K562 (cell line): ENCODE data around the gene COQ9. TPM values are rescaled to one million over a fixed set of nuclear protein-coding genes. Genes with fewer than 3 reads are reported as not detected.

ENCODE experiments used
- FOXJ2 ChIP-seq: fragments of 200-800 bp; sonication (Bioruptor generic); IDR thresholded peaks from 2 replicates; pipeline ENCODE4 v1.6.1; 2016; ENCODE audit warnings: missing genetic modification characterization, missing compliant biosample characterization
- HNRNPH1 ChIP-seq: fragments of 200-400 bp; formaldehyde crosslinking; optimal IDR thresholded peaks from 2 replicates; pipeline ENCODE3; 2017; ENCODE audit warnings: low read depth, mild to moderate bottlenecking, low read length, moderate library complexity
- KAT7 ChIP-seq: sonication (generic); formaldehyde crosslinking; IDR thresholded peaks from 2 replicates; pipeline ENCODE4 v1.8.0; 2022; ENCODE audit warnings: missing genetic modification reagents, mild to moderate bottlenecking, borderline replicate concordance
- NR2C1 ChIP-seq, 2 experiments: fragments of 450-650 bp; IDR thresholded peaks; 2 replicates each; pipeline ENCODE4 v1.6.1; 2017; ENCODE audit warnings: mild to moderate bottlenecking in 2 of 2, antibody characterized with exemption in 1 of 2, inconsistent platforms in 1 of 2, missing compliant biosample characterization in 1 of 2, missing genetic modification characterization in 1 of 2
- POLR2G ChIP-seq: fragments of 200-400 bp; formaldehyde crosslinking; IDR thresholded peaks from 2 replicates; pipeline ENCODE4 v1.6.1; 2017; ENCODE audit warnings: low read depth, mild to moderate bottlenecking, antibody characterized with exemption, low read length, moderate library complexity
- PPARD ChIP-seq: fragments of 250-450 bp; sonication (Bioruptor Pico); IDR thresholded peaks from 2 replicates; pipeline ENCODE4 v1.8.0; 2022; ENCODE audit warnings: inconsistent platforms, mild to moderate bottlenecking, moderate library complexity
- ZNF324 ChIP-seq: fragments of 250-450 bp; sonication (Bioruptor Pico); IDR thresholded peaks from 2 replicates; pipeline ENCODE4 v1.4.0; 2020; ENCODE audit warnings: mild to moderate bottlenecking
- ZNF780A ChIP-seq: fragments of 250-450 bp; sonication (Bioruptor Pico); IDR thresholded peaks from 2 replicates; pipeline ENCODE4 v1.5.0; 2021; ENCODE audit warnings: mild to moderate bottlenecking
- polyA plus RNA-seq, 8 experiments: library from polyadenylated mRNA; depleted of rRNA in 4 of 8; stranded (reverse) in 5 of 8; unstranded in 3 of 8; fragments of >200 nt; fragmentation: Nextera tagmentation in 2 of 8; fragmentation: Illumina TruSeq in 1 of 8; extraction: Ambion mirVana in 2 of 8; extraction: Trizol in 1 of 8; gene quantifications; 2 replicates each; pipeline versions ENCODE4 v1.2.1 to v1.2.3, GENCODE V29; 2011 to 2014; ENCODE audit warnings: inconsistent platforms in 1 of 8, missing spikeins in 1 of 8
- total RNA-seq, 7 experiments: library from RNA; depleted of rRNA in 6 of 7; stranded (reverse); fragments of >200 nt in 6 of 7; fragmentation: Illumina TruSeq in 2 of 7; extraction: Trizol in 2 of 7; gene quantifications; 2 replicates each; pipeline versions ENCODE4 v1.2.1 to v1.2.3, GENCODE V29; 2011 to 2021; ENCODE audit warnings: low replicate concordance in 1 of 7
- TF ChIP-seq, protein P1 (sequence below): fragments of 200-800 bp; sonication (Bioruptor generic); IDR thresholded peaks from 2 replicates; pipeline ENCODE4 v1.6.1; 2017; ENCODE audit warnings: missing genetic modification characterization, missing compliant biosample characterization
- TF ChIP-seq, protein P2 (sequence below): sonication (generic); formaldehyde crosslinking; IDR thresholded peaks from 2 replicates; pipeline ENCODE4 v1.8.0; 2023; ENCODE audit warnings: missing genetic modification reagents, mild to moderate bottlenecking, borderline replicate concordance
- TF ChIP-seq, protein P3 (sequence below): fragments of 250-450 bp; sonication (Bioruptor Pico); IDR thresholded peaks from 2 replicates; pipeline ENCODE4 v1.5.1; 2021; ENCODE audit warnings: mild to moderate bottlenecking
- TF ChIP-seq, protein P4 (sequence below): IDR thresholded peaks from 3 replicates; pipeline ENCODE4 v1.6.1; 2011; ENCODE audit warnings: borderline replicate concordance, mild to moderate bottlenecking, moderate library complexity; ENCODE audit not compliant: insufficient read length; ENCODE audit errors: extremely low read depth

COQ9 gene
- total and polyA plus RNA-seq, 9 of the 15 experiments (the other 6 are each of a cell fraction or from before 2014, with no cell fraction given), result 35.0 to 139 (median 71.4) TPM

DNA sequence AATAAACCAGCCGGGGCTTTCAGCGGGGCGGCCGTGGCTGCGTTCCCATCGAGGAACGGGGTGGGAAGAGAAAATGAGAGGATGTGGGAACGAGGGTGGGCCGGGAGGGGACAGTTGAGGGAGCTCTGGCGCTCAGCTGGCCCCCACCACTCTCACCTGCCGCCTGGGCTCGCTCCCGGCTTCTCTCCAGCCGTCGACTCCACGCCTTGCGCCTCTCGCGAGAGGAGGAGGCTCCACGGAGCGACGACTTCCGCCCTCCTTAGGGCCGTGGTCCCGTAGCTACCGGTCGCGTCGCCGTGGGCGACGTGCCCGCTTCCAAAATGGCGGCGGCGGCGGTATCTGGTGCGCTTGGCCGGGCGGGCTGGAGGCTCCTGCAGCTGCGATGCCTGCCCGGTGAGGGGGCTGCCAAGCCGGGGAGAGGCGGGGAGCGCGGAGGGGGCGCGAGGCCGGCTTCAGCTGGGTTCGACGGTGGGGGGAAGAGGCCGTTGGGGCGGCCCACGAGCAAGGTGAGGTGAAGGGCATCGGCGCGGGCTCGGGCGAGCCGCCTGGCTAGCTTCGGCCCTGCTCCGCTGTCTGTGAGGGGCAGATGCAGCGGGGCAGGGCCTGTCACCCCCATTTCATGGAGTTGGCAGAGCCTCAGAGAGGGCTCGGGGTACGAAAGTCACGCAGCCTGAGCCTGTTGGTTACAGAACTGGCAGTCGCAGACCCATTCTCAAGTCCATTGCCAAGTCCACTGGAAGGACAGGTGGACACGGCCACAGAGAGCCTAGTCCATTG is at the start of gene COQ9, which contains the start of gene CIAPIN1 (continued):
- TF ChIP-seq, protein P1, sequence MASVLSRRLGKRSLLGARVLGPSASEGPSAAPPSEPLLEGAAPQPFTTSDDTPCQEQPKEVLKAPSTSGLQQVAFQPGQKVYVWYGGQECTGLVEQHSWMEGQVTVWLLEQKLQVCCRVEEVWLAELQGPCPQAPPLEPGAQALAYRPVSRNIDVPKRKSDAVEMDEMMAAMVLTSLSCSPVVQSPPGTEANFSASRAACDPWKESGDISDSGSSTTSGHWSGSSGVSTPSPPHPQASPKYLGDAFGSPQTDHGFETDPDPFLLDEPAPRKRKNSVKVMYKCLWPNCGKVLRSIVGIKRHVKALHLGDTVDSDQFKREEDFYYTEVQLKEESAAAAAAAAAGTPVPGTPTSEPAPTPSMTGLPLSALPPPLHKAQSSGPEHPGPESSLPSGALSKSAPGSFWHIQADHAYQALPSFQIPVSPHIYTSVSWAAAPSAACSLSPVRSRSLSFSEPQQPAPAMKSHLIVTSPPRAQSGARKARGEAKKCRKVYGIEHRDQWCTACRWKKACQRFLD (CRISPR knock-in tag), result peak; percentile 76; the same call in 1 of the 2 replicates
- TF ChIP-seq, protein P2, sequence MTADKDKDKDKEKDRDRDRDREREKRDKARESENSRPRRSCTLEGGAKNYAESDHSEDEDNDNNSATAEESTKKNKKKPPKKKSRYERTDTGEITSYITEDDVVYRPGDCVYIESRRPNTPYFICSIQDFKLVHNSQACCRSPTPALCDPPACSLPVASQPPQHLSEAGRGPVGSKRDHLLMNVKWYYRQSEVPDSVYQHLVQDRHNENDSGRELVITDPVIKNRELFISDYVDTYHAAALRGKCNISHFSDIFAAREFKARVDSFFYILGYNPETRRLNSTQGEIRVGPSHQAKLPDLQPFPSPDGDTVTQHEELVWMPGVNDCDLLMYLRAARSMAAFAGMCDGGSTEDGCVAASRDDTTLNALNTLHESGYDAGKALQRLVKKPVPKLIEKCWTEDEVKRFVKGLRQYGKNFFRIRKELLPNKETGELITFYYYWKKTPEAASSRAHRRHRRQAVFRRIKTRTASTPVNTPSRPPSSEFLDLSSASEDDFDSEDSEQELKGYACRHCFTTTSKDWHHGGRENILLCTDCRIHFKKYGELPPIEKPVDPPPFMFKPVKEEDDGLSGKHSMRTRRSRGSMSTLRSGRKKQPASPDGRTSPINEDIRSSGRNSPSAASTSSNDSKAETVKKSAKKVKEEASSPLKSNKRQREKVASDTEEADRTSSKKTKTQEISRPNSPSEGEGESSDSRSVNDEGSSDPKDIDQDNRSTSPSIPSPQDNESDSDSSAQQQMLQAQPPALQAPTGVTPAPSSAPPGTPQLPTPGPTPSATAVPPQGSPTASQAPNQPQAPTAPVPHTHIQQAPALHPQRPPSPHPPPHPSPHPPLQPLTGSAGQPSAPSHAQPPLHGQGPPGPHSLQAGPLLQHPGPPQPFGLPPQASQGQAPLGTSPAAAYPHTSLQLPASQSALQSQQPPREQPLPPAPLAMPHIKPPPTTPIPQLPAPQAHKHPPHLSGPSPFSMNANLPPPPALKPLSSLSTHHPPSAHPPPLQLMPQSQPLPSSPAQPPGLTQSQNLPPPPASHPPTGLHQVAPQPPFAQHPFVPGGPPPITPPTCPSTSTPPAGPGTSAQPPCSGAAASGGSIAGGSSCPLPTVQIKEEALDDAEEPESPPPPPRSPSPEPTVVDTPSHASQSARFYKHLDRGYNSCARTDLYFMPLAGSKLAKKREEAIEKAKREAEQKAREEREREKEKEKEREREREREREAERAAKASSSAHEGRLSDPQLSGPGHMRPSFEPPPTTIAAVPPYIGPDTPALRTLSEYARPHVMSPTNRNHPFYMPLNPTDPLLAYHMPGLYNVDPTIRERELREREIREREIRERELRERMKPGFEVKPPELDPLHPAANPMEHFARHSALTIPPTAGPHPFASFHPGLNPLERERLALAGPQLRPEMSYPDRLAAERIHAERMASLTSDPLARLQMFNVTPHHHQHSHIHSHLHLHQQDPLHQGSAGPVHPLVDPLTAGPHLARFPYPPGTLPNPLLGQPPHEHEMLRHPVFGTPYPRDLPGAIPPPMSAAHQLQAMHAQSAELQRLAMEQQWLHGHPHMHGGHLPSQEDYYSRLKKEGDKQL, result no peak
- TF ChIP-seq ZNF780A (CRISPR knock-in tag) (no peak), HNRNPH1 (no peak), PPARD (no peak), FOXJ2 (tag) (no peak), POLR2G (peak; percentile 96), ZNF324 (CRISPR knock-in tag) (no peak), KAT7 (peak; percentile 93), NR2C1 (IDR thresholded peaks at IDR 0.05) (no peak), NR2C1 (tag; IDR thresholded peaks at IDR 0.05) (peak; percentile 64)
- TF ChIP-seq, protein P3, sequence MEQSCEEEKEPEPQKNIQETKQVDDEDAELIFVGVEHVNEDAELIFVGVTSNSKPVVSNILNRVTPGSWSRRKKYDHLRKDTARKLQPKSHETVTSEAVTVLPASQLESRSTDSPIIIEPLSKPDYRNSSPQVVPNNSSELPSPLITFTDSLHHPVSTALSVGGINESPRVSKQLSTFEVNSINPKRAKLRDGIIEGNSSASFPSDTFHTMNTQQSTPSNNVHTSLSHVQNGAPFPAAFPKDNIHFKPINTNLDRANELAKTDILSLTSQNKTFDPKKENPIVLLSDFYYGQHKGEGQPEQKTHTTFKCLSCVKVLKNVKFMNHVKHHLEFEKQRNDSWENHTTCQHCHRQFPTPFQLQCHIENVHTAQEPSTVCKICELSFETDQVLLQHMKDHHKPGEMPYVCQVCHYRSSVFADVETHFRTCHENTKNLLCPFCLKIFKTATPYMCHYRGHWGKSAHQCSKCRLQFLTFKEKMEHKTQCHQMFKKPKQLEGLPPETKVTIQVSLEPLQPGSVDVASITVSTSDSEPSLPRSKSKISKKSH (CRISPR knock-in tag), result no peak
- TF ChIP-seq, protein P4, sequence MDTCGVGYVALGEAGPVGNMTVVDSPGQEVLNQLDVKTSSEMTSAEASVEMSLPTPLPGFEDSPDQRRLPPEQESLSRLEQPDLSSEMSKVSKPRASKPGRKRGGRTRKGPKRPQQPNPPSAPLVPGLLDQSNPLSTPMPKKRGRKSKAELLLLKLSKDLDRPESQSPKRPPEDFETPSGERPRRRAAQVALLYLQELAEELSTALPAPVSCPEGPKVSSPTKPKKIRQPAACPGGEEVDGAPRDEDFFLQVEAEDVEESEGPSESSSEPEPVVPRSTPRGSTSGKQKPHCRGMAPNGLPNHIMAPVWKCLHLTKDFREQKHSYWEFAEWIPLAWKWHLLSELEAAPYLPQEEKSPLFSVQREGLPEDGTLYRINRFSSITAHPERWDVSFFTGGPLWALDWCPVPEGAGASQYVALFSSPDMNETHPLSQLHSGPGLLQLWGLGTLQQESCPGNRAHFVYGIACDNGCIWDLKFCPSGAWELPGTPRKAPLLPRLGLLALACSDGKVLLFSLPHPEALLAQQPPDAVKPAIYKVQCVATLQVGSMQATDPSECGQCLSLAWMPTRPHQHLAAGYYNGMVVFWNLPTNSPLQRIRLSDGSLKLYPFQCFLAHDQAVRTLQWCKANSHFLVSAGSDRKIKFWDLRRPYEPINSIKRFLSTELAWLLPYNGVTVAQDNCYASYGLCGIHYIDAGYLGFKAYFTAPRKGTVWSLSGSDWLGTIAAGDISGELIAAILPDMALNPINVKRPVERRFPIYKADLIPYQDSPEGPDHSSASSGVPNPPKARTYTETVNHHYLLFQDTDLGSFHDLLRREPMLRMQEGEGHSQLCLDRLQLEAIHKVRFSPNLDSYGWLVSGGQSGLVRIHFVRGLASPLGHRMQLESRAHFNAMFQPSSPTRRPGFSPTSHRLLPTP, result no peak
